Measurements from ENCODE around the gene LUZP1.

DNA sequence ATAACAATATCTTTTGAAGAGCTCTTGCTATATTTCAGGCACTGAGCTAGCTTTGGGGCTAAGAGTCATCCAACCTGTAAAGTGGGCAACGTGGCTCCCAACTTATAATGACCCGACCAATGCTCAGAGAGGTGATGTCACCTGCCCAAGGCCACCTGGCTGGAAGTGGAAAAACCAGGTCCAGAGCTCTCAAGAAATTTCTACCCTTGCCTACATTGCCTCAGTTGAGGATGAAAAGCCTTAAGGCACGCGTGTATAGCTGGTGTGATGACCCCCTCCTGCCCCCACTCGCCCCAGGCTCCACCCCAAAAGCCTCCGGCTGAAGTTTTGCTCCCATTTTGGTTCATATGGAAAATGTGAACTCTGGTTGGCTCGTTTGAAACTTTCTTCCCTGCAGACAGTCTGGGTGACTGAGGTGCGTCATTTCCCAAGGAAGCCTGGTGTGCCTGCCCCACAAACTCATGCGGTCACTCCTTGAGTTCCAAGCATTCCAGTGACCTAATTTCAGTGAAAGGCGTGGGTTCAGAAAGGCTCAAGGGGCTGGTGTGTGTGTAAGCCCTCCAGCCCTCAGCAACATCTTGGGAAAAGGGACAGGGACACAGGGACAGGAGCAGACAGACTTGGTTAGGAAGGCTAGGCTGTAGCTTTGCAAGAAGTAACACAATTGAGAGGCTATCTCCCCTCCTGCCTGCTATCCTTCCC, 28.1 kb upstream of the LUZP1 start:
- peak; percentile 57; the same call in 1 of the 2 replicates for TF ChIP-seq POLR2AphosphoS5 (IDR thresholded peaks at IDR 0.05; ENCODE audit: low read depth, low read length)
- TF ChIP-seq, protein P1, sequence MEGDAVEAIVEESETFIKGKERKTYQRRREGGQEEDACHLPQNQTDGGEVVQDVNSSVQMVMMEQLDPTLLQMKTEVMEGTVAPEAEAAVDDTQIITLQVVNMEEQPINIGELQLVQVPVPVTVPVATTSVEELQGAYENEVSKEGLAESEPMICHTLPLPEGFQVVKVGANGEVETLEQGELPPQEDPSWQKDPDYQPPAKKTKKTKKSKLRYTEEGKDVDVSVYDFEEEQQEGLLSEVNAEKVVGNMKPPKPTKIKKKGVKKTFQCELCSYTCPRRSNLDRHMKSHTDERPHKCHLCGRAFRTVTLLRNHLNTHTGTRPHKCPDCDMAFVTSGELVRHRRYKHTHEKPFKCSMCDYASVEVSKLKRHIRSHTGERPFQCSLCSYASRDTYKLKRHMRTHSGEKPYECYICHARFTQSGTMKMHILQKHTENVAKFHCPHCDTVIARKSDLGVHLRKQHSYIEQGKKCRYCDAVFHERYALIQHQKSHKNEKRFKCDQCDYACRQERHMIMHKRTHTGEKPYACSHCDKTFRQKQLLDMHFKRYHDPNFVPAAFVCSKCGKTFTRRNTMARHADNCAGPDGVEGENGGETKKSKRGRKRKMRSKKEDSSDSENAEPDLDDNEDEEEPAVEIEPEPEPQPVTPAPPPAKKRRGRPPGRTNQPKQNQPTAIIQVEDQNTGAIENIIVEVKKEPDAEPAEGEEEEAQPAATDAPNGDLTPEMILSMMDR (IDR thresholded peaks at IDR 0.05) = no peak
- TF ChIP-seq TCF7L2 (IDR thresholded peaks at IDR 0.05; ENCODE audit: low read depth, low read length) = no peak

All from Panc1 (cell line).